ENCODE measurements around the gene SPINK14.

SPINK14 gene

GRCh38 chr5:148168246-148168645 is at the start of gene SPINK14:
Gene SPINK14, plus strand, starts transcription at chr5:148168546. Its CDS starts 1,187 bp downstream, at chr5:148169733.
- DNase-seq: no peak

GRCh38 chr5:148120317-148120716 is 48.0 kb upstream of the SPINK14 start:
- no peak for DNase-seq

GRCh38 chr5:148125641-148126040 is 42.7 kb upstream of the SPINK14 start:
- DNase-seq: no peak

- DNase-seq: no peak
These were observed 33.0 kb upstream of the SPINK14 start for GRCh38 chr5:148135091-148136048.

GRCh38 chr5:148140846-148141245 is 27.5 kb upstream of the SPINK14 start:
- DNase-seq: no peak

GRCh38 chr5:148141645-148142044 is 26.7 kb upstream of the SPINK14 start:
- no peak for DNase-seq

- DNase-seq: no peak
These were observed 22.4 kb upstream of the SPINK14 start for GRCh38 chr5:148145916-148146315.

- no peak for DNase-seq
These were observed 21.9 kb upstream of the SPINK14 start for GRCh38 chr5:148146487-148146886.

- DNase-seq: no peak
These were observed 20.9 kb upstream of the SPINK14 start for GRCh38 chr5:148147415-148147814.

GRCh38 chr5:148151872-148152271 is 16.5 kb upstream of the SPINK14 start:
- DNase-seq: no peak

GRCh38 chr5:148152781-148153180 is 15.6 kb upstream of the SPINK14 start:
- no peak for DNase-seq

GRCh38 chr5:148156609-148157008 is 11.7 kb upstream of the SPINK14 start:
- DNase-seq: no peak

GRCh38 chr5:148162038-148162437 is 6.3 kb upstream of the SPINK14 start:
- DNase-seq: no peak

- no peak for DNase-seq
These were observed 5.0 kb upstream of the SPINK14 start for GRCh38 chr5:148163345-148163744.

GRCh38 chr5:148166550-148167283 is 1.6 kb upstream of the SPINK14 start:
- DNase-seq: no peak

GRCh38 chr5:148172377-148172776 is 4.0 kb downstream of the SPINK14 start:
- DNase-seq: no peak

GRCh38 chr5:148176480-148176879 is 8.1 kb downstream of the SPINK14 start:
- DNase-seq: no peak

- peak in 1 of 2 experiments; percentile 6 for DNase-seq
These were observed 8.9 kb downstream of the SPINK14 start for GRCh38 chr5:148177207-148177606.

GRCh38 chr5:148179234-148179824 is 11.0 kb downstream of the SPINK14 start:
- peak; percentile 69 to 74 for DNase-seq

- peak; percentile 93 for DNase-seq
These were observed 18.1 kb downstream of the SPINK14 start for GRCh38 chr5:148186248-148187003.

GRCh38 chr5:148191010-148191409 is 22.7 kb downstream of the SPINK14 start:
- DNase-seq: no peak

GRCh38 chr5:148193202-148193601 is 24.9 kb downstream of the SPINK14 start:
- DNase-seq: no peak

- peak in 1 of 2 experiments; percentile 25 for DNase-seq
These were observed 32.8 kb downstream of the SPINK14 start for GRCh38 chr5:148201151-148201550.

Measured in AML-193 (cell line).